Measurements from ENCODE around the gene PBLD.
"Not testable (repeated sequence)": the region's sequence is repeated elsewhere in the genome, so short reads cannot be mapped to it uniquely, and the experiment has no call there.

The PBLD gene

GRCh38 chr10:68277814-68278213, 54.9 kb downstream of the PBLD start:
- not testable (repeated sequence) for DNase-seq

- no peak for DNase-seq
These were observed 56.5 kb downstream of the PBLD start for GRCh38 chr10:68276224-68276623.

- no peak for DNase-seq
These were observed 57.1 kb downstream of the PBLD start for GRCh38 chr10:68275600-68276126.

- DNase-seq = no peak
These were observed 59.9 kb downstream of the PBLD start for GRCh38 chr10:68272833-68273232.

- no peak for DNase-seq
These were observed 61.4 kb downstream of the PBLD start for GRCh38 chr10:68271196-68271882.

- DNase-seq = no peak
These were observed 63.0 kb downstream of the PBLD start for GRCh38 chr10:68269562-68270290.

- DNase-seq = no peak
These were observed 71.4 kb downstream of the PBLD start for GRCh38 chr10:68261132-68261856.

GRCh38 chr10:68253346-68253745, 79.4 kb downstream of the PBLD start:
- no peak for DNase-seq

- no peak for DNase-seq
These were observed 80.9 kb downstream of the PBLD start for GRCh38 chr10:68251625-68252495.

- no peak for DNase-seq
These were observed 81.6 kb downstream of the PBLD start for GRCh38 chr10:68251151-68251550.

GRCh38 chr10:68249297-68249696, 83.4 kb downstream of the PBLD start:
- DNase-seq = no peak

GRCh38 chr10:68247931-68248330, 84.8 kb downstream of the PBLD start:
- no peak for DNase-seq

GRCh38 chr10:68246397-68246796, 86.3 kb downstream of the PBLD start:
- not testable (repeated sequence) for DNase-seq

- DNase-seq = no peak
These were observed 90.7 kb downstream of the PBLD start for GRCh38 chr10:68242051-68242450.

- DNase-seq = no peak
These were observed 93.1 kb downstream of the PBLD start for GRCh38 chr10:68239596-68240150.

- DNase-seq = no peak
These were observed 93.7 kb downstream of the PBLD start for GRCh38 chr10:68239069-68239468.

- DNase-seq = no peak
These were observed 94.4 kb downstream of the PBLD start for GRCh38 chr10:68238371-68238770.

GRCh38 chr10:68237173-68237572, 95.6 kb downstream of the PBLD start:
- no peak for DNase-seq

GRCh38 chr10:68235581-68235980, 97.1 kb downstream of the PBLD start:
- no peak for DNase-seq

GRCh38 chr10:68235111-68235510, 97.6 kb downstream of the PBLD start:
- DNase-seq = no peak

- no peak for DNase-seq
These were observed 99.7 kb downstream of the PBLD start for GRCh38 chr10:68233046-68233445.

Measured in amniotic stem cell (primary cell).